Mucosa of stomach (tissue), 1 donor: ENCODE measurements around the gene RERE.

Source experiments
- H3K27me3 ChIP-seq: one replicate; pipeline ENCODE4 v1.7.0; 2013; ENCODE audit warnings: mild to moderate bottlenecking, low read length; ENCODE audit not compliant: control insufficient read depth, insufficient read depth
- H3K36me3 ChIP-seq: one replicate; pipeline ENCODE4 v1.7.0; 2013; ENCODE audit warnings: low read length; ENCODE audit not compliant: control insufficient read depth, insufficient read depth
- H3K4me1 ChIP-seq: one replicate; pipeline ENCODE4 v1.7.0; 2013; ENCODE audit warnings: mild to moderate bottlenecking, low read length; ENCODE audit not compliant: control insufficient read depth, insufficient read depth
- H3K4me3 ChIP-seq: one replicate; pipeline ENCODE4 v1.7.0; 2013; ENCODE audit warnings: low read length
- H3K9ac ChIP-seq: one replicate; pipeline ENCODE4 v1.7.0; 2013; ENCODE audit warnings: mild to moderate bottlenecking, low read length, moderate library complexity
- H3K9me3 ChIP-seq: one replicate; pipeline ENCODE4 v1.7.0; 2013; ENCODE audit warnings: mild to moderate bottlenecking, low read length, moderate library complexity; ENCODE audit not compliant: control insufficient read depth
- donor health status: Pancreatic carcinoma.

RERE gene

DNA sequence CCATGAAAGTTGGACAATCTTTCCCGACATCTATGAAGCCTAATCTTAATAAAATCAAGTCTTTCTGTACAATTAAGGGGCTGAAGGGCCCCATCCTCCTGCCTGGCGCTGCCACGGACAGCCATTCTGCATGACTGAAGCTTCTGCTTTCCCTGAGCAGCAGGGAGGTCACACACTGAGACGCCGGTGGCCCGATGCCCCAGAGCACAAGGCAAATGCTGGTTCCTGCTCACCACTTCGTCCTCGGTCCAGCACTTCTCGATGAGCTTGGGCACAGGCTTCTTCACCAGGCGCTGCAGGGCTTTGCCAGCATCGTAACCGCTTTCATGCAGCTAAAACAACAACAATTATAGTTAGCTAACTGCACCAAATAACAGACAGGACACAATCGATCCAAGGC lies 351.7 kb downstream of the RERE start:
- H3K9ac ChIP-seq, result no peak overlapping the region
- H3K27me3 ChIP-seq, result no peaks in the 10 kb centered on the region
- peaks cover 30% of the 10 kb centered on the region for H3K4me1 ChIP-seq
- H3K4me3 ChIP-seq, result no peak overlapping the region
- no peaks in the 10 kb centered on the region for H3K9me3 ChIP-seq
- H3K36me3 ChIP-seq, result no peaks in the 10 kb centered on the region

DNA sequence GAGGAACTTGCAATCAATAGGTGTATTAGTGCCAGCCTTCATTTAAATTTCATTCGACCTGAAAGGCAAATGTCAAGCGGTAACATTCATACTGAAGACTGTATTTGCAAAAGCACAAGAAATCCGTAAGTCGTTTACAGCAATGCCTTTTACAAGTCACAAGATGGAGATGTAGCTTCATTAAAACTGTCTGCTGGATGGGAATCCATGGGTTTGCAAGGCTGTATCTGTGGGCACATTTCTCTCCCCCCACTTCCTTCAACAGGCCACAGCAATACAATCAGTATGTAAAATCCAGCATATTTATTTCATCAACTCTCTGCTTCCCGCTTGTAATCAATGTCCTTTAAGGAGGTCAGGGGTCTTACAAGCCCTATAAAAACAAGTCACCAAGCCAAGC lies 352.4 kb downstream of the RERE start:
- H3K4me3 ChIP-seq, result no peak overlapping the region
- no peaks in the 10 kb centered on the region for H3K9me3 ChIP-seq
- H3K9ac ChIP-seq, result no peak overlapping the region
- no peaks in the 10 kb centered on the region for H3K36me3 ChIP-seq
- H3K27me3 ChIP-seq, result no peaks in the 10 kb centered on the region
- peaks cover 32% of the 10 kb centered on the region for H3K4me1 ChIP-seq

DNA sequence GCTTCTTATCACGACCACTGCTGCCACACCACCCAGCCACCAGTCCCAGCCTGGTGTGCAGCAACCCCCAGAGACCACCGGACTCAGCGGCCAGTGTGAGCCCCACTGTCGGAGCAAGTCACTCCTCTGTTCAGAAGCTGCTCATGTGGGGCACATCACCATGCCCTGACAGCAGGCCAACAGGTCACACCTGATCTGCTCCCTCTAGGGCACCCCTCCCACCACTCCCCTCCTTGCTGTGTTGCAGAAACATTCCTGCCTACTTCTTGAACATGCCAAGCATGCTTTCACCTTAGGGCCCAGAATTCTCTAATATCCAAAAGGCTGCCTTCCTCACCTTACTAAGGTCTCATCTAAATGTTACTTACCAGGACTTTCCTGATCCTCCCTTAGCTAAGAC lies 353.1 kb downstream of the RERE start:
- Histone ChIP-seq H3K36me3 (no peaks in the 10 kb centered on the region), H3K9ac (no peak overlapping the region), H3K9me3 (no peaks in the 10 kb centered on the region), H3K27me3 (no peaks in the 10 kb centered on the region), H3K4me1 (peaks cover 32% of the 10 kb centered on the region), H3K4me3 (no peak overlapping the region)

DNA sequence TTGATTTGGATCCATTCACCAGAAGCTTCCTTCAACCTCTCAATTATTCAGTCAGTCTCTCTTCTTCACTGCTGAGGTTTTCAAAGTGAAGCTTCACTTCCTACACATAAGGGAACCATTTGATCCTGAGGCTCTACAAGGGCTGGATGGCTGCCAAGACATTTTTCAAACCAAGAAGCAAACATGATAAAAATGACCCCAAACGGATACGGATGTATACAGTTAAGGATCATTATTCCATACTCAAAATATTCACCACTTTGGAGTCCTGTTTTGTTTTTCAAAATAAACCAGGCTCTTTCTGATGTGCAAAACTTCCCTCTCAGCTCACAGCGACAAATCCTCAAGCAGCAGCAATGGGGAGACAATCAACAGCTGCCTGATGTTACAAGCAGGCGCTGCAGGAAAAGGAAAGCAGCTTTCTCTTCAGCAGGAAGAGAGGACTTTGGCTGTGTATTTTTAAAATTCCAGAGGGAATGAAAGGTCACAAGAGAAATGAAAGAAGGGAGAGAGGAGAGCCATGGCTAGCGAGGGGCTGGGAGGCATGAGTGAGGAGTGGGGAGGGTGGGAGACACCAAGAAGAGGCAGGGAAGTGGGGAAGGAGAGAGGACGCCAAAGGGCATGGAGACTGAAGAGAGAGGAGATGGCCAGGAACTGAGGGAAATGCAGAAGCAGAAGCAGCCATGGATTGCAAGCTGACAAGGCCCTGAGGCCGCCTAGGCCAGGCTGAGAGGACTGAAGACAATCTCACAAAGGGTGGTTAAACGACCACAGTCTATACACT lies 354.1 kb downstream of the RERE start:
- no peak overlapping the region for H3K4me3 ChIP-seq
- H3K36me3 ChIP-seq, result no peaks in the 10 kb centered on the region
- H3K9me3 ChIP-seq, result no peaks in the 10 kb centered on the region
- peak overlapping the region; percentile 35 for H3K9ac ChIP-seq
- H3K4me1 ChIP-seq, result peaks cover 32% of the 10 kb centered on the region
- no peaks in the 10 kb centered on the region for H3K27me3 ChIP-seq

DNA sequence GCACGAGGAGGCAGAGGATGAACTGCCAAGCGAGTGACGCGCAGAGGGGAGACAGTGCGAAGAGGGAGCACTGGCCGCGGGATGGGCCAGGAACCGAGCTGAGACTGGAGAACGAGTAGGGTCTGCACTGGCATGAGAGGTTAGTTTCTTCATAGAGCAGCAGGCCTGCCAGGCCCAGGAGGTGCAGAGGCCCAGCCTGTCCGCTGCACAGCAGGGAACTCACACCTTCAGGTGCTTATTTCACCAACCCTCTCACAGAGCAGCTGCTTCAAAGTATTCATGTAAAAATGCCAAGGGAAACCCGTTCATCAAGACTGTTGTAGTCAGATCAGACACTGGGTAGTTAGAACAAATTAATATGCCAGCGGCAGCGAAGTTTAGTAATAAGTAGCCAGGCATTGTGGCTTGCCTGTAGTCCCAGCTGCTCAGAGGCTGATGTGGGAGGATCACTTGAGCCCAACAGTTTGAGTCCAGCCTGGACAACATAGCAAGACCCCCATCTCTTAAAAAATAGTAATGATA lies 355.0 kb downstream of the RERE start:
- Histone ChIP-seq H3K27me3 (no peaks in the 10 kb centered on the region), H3K36me3 (no peaks in the 10 kb centered on the region), H3K9me3 (no peaks in the 10 kb centered on the region), H3K4me1 (peaks cover 32% of the 10 kb centered on the region), H3K9ac (no peak overlapping the region), H3K4me3 (no peak overlapping the region)

DNA sequence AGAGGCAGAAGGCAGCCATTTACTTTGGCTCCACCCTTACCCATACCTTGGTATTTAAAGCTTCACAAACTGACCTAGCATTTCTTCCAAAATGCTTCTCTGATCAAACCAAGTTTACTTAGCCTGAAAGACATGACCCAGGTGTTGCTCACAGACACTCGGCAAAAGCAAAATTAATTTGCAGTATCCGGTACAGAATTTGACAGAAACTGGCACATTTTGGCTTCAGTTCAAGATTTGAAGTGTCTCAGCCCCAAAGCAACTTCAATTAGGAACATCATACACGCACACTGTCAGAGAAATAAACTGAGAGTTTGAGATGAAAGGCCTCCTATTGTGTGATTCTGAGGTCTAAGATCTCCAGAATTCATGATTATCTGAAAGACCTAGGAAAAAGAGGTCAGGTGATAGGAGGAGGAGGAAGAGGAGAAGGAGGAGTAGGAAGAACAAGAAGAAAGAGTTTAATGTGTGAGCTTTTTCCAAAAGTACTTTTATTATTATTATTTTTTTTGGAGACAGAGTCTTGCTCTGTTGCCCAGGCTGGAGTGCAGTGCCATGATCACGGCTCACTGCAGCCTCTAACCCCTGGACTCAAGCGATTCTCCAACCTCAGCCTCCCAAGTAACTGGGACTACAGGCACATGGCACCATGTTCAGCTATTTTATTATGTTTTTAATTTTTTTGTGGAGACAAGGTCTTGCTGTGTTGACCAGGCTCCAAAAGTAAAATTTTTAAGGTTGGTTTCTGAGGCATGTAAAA lies 355.9 kb downstream of the RERE start:
- Histone ChIP-seq H3K36me3 (no peaks in the 10 kb centered on the region), H3K27me3 (no peaks in the 10 kb centered on the region), H3K4me1 (peaks cover 37% of the 10 kb centered on the region), H3K9me3 (no peaks in the 10 kb centered on the region), H3K9ac (no peak overlapping the region), H3K4me3 (no peak overlapping the region)

DNA sequence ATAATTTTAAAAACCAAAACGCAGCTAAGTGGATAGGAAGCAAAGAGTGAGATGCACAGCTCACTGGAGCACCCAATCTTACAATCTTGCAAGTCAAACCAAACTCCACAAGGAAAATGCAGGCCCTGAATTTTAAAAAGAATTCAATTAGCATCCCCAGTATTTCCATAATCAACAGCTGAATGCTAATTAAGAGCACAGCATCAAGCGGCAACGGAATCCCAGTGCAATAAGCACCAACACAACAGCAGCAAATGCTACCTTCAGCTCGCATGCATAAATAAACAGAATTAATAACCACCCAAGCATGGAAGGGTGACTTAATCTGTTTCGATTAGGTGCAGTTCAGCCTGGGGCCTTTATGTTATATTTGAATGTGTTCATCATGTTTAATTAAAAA lies 356.7 kb downstream of the RERE start:
- Histone ChIP-seq H3K4me1 (peaks cover 44% of the 10 kb centered on the region), H3K9me3 (no peaks in the 10 kb centered on the region), H3K36me3 (no peaks in the 10 kb centered on the region), H3K9ac (no peak overlapping the region), H3K27me3 (no peaks in the 10 kb centered on the region), H3K4me3 (no peak overlapping the region)

DNA sequence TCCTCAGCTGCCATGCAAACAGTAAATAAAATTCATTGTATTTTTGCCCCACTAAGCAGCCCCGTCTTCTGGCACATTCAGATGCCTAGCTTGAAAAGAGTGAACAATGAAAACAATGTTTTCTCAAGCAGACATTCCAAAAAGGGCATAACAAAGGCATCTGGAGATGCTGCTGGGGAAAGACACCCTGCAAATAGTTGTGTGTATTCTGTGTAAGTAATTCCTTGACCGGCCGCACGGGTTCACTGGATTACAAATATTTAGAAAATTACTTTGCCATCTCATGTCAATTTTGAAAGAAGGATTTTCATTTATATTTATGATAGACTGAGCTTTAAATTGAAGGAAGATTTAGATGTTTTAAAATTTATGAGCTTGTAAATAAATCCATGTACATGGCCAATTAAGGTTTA lies 357.3 kb downstream of the RERE start:
- H3K27me3 ChIP-seq, result no peaks in the 10 kb centered on the region
- no peak overlapping the region for H3K4me3 ChIP-seq
- peaks cover 47% of the 10 kb centered on the region for H3K4me1 ChIP-seq

DNA sequence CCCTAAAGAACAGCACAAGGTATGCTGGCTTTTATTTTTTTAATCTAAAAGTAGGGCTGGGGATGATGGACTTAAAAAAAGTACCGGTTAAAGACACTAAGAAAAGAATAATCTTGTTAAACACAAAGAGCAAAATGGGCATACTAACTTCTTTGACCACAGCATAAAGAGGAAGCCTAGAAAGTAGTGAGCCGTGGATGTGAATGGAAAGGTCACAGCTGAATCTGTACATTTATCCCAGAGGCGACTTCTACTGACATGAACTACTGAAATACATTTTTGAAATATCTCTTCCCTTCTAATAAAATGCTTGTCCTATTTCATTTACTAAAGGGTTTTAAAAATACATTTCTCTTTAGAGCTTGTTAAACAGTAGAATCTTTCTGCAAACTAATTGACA lies 358.8 kb downstream of the RERE start:
- peaks cover 33% of the 10 kb centered on the region for H3K4me1 ChIP-seq

More for the DNA sequence above, 357.3 kb downstream of the RERE start:
- H3K9ac ChIP-seq, result no peak overlapping the region
- no peaks in the 10 kb centered on the region for H3K36me3 ChIP-seq
- no peaks in the 10 kb centered on the region for H3K9me3 ChIP-seq

DNA sequence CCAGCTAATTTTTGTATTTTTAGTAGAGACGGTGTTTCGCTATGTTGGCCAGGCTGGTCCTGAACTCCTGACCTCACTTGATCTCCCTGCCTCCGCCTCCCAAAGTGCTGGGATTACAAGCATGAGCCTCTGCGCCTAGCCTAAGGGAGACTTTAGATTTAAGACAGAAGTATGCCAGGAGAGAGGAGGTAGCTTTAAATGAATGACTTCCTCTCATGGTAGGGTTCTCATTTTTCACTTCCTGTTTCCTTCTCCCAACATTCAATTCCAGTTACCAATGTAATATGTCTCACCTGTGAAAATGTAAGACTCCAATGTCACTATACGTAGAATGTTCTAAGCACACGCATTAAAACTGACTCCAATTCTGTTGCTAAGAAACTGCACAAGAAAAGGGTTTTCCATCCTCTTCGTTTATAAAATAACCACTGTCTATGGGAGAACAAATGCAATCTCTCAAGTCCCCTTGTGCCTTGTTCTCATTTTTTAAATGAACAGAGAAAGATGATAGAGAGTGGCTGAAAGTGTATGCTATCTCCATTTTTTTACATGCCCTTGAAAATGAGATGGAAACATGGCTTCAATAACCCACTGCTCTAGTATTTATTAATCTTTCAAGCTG lies 359.6 kb downstream of the RERE start:
- H3K4me3 ChIP-seq, result no peak overlapping the region
- H3K27me3 ChIP-seq, result no peaks in the 10 kb centered on the region
- H3K36me3 ChIP-seq, result no peaks in the 10 kb centered on the region
- no peak overlapping the region for H3K9ac ChIP-seq
- H3K4me1 ChIP-seq, result peaks cover 26% of the 10 kb centered on the region
- no peaks in the 10 kb centered on the region for H3K9me3 ChIP-seq

More for the DNA sequence above, 358.8 kb downstream of the RERE start:
- Histone ChIP-seq H3K27me3 (no peaks in the 10 kb centered on the region), H3K9me3 (no peaks in the 10 kb centered on the region), H3K36me3 (no peaks in the 10 kb centered on the region), H3K9ac (no peak overlapping the region), H3K4me3 (no peak overlapping the region)

DNA sequence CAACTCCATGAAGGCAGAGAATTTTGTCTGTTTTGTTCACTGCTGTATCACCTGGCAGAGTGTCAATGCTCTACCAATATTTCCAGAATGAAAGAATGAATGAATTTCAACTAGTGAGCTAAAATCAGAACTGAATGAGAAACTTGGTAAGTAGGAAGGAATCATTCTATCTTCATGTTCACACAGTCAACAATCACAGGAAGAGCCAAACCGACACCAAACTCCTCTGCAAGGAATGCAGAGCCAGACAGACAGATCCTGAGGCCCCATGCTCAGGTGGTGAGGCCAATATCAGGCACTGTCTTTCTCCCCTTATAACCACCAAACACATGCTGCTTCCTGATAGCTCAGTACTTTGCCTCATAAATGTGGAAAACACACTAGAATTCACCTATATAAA lies 360.4 kb downstream of the RERE start:
- peaks cover 32% of the 10 kb centered on the region for H3K4me1 ChIP-seq
- H3K4me3 ChIP-seq, result no peak overlapping the region
- no peak overlapping the region for H3K9ac ChIP-seq
- H3K36me3 ChIP-seq, result no peaks in the 10 kb centered on the region
- no peaks in the 10 kb centered on the region for H3K9me3 ChIP-seq
- no peaks in the 10 kb centered on the region for H3K27me3 ChIP-seq
